Measurements from ENCODE around the gene INAFM2.

Gene INAFM2

DNA sequence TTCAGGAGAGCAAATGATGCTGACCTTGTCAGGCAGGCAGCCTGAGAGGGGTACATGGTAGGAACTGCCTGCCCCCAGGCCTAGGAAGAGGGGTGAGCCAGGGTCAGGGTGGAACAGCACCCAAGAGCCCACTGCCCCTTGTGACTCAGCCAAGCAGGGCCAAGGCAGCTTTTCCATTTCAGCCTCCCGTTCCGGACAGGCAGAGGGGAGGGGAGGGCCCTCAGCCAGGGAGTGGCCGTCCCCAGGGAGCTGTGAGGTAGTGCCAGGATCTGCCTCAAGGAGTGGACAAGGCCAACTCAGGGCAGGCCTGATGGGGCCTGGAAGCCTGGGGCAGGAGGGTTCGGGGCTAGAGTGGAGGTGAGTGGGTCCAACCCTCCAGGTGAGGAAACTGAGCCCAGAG is 35.5 kb upstream of the INAFM2 start:
- no peak for DNase-seq

DNA sequence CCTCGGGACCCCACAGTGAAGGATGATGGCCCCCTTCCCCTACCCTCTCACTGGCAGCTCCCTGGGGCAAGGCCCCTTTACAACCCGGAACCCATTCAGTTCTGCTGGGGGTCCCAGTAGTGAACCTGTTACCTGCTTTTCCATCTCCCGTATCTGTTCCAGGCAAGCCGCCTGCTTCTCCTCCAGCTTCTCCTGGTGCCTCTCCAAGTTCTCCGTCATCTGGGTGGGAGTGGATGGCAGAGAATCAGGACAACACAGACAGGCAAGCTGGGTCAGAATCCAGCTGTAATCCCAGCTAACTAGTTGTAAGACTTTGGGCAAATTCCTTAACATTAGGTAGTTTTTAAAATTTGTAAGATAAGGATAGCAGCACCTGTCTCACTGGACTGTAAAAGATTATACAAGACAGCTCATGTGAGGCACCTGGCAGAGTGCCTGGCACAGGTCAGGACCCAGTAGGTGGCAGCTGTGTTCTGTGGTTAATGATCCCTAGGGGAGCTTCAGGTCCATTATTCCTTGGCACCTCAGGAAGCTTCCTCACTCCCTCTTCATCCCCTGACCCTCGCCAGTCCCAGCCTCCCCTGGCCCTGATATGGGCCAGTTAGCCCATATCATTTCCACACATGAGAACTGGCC is 34.2 kb upstream of the INAFM2 start:
- DNase-seq: no peak

DNA sequence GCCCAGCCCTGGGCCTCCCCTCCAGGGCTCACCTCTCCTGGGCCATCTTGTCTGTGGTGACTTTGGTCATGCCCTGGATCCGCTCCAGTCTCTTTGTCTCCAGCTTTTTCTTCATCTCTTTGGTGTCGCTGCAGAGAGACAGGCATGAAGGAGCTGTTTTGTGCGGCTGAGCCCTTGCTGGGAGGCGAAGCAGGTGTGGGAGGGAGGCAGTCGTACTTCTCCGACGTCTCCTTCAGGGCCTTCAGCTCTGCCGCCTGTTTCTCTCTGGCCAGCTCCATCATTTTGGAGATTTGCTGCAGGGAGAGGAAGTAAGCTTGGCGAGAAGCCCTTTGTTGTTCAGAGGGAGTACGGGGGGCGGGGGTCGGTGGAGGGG is 33.0 kb upstream of the INAFM2 start:
- DNase-seq: no peak

DNA sequence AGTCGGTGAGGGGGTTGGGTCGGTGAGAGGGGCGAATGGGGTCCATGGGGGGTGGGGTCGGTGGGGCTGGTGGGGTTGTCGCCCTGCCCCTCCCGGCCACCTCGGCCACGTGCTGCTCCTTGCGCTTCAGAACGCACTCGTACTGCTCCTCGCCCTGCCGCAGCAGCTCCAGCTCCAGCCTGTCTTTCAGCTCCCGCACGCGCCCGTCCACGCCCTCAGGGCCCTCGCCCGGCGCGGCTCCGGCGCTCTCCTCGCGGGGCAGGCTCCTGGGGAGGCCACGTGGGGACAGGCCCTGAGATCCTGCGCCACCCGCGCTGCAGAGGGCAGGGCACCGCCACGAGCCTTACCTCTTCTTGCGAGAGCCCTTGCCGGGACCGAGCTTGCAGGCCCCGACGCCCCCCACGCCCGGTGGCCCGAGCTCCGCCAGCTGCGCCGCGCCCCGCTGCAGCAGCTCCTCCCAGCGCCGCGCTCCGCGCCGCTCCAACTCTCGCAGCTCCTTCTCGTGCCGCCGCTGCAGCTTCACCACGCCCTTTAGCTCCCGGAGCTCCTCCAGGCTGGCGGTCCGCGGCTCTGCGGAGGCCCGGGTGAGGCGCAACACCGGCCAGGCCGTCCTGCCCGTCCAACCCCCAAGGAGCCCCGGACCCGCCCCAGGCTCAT is 32.4 kb upstream of the INAFM2 start:
- peak; percentile 85 for DNase-seq

DNA sequence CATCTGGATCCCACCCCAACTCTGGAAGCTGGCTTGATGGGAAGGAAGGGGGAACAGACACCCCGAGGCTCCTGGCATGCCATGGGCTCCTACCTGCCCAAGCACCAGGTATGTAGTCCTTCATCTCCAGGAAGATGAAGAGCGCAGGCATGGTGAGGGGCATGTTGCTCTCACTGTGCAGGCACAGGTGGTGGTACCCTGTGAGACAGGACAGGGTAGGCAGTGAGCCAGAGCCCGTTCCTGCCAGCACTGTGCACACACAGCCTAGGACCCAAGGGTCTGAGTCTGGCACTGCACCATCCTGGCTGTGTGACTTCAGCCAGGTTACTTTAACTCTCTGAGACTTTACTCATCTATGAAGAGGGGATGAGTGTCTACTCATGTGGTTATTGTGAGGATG is 31.2 kb upstream of the INAFM2 start:
- DNase-seq: no peak

DNA sequence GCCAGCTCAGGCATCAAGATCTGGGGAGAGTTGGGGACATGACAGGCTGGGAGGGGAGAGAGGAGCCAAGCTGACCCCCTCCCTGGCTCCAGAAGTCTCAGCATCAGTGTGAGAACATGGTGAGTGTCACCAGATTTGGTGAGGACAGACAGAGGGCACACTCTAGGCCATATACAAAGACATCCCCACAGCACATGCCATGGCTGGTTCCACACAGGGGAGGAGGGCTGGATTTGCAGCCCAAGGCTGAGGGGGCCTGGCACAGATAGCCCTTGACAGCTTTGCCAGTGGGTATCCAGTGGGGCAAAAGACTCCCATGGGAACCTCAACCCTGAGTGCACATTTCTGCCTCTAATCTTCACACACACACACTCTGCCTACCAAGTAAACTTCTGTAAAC is 30.5 kb upstream of the INAFM2 start:
- DNase-seq: no peak

DNA sequence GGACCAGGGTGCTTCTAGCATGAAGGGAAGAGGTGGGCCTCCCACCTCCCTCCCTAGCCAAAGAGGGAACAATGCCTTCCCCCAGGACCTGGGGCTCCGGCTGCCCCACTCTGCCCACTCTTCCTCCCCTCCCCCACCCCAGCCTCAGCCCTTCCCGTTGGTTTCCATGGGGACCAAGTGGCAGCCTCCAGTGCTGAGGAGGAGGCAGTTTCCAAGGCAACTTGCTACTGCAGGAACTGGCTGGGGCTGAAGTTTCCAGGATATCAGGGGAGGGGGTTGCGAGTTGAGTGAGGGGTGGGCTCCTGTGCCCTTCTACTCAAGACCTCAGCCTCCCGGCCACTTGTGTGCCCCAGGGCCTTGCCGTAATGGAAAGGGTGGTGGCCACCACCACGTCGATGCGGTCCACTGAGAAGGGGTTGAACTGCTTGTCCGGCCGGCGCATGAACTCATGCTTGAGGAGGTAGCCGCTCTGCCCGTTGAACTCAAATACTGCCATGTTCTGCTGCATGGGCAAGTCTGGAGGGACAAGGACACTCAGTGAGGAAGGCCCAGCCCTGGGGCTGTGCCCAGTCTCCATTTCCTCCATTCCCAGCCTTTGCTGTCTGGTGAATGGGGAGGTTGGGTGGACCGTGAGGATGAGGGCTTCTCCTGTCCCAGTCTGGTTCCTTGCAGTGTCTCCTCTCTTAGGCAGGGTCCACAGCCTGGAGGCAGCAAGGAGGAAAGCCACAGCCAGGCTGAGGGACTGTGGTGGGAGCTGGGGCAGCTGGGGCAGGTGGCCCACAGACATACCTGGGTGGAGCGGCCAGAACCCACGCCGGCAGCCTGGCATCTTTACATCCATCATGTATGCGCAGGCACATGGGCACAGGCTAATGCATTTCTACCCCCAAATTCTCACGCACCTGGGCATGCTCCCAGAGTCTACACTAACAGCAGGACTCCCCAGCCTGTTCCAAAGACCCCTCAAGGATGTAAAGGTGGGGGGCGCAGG is 29.3 kb upstream of the INAFM2 start:
- DNase-seq: peak; percentile 80

DNA sequence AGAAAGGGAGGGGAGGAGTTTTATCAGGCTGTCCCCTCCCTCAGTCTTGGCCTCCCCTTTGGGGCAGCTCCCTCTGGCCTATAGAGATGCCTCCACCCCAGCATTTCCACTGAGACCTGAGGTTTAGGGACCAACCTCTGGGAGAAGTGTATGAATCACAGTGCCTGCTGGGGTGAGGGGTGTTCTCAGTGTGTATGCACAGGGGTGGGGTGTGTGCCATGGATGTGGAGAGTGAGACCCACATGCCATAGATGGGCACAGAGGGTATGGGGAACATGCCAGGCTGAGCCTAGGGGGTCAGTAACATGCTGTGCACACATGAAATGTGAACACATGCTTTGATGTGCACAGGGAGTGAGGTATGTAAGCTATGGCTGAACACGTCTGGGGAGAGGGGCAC is 28.2 kb upstream of the INAFM2 start:
- DNase-seq: no peak

DNA sequence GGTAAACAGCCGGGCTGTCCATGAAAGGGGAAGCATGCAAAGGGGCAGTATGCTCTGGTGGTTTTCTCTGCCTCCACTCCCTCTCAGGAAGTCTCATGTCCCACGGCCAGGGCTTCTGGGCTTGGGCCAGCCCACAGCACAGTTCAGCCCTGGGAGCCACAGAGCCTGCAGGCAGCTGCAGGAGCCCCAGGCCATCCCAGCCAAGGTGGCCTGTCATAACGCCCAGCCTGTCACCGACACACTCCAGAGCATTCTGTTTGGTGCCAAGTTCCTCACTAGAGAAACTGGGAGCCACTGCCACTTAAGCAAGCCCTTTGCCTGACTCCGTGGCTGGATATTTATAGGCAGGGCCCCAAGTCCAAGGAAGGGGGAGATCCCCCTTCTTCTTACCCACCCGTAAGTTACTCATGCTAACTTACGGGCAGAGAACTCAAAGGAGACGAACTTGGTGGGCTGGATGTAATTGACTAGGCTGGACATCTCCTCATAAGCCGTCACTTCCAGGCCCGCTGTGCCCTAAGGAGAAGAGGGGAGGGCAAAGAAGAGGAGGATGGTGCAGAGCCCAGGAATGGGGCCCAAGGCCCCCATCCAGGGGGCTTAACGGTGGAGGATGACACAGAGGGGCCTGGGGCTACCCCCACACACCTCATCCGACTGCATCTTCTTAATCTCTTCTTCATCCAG is 27.5 kb upstream of the INAFM2 start:
- DNase-seq: no peak

DNA sequence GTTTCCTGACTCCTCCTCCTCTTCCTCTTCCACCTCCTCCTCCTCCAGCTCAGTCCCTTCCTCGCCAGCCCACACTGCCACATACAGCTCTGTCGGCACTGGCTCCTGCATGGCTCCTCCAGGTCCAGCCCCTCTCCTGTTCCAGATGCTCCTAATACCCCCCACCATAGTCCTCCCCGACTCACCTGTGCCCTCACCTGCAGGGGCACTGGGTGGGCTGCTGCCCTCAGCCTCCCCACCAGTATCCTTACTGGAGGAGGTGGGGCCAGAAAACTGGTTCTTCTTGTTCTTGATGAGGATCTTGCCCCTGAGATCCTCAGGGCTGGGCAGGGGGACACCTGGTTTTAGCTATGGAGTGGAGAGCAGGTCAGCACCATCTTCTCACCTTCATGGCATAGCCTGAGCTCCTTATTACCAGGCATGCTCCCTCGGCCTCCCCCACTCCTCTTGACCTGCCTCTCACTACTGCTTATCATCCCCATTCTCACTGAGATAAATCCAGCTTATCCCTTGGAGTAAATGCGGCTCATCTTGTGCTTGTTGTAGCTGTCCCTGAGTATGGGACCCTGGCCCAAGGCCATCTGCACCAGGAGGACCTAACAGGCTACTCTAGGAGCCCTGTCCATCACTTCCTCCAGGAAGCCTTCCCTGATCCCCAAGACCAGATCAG is 26.8 kb upstream of the INAFM2 start:
- DNase-seq: no peak

DNA sequence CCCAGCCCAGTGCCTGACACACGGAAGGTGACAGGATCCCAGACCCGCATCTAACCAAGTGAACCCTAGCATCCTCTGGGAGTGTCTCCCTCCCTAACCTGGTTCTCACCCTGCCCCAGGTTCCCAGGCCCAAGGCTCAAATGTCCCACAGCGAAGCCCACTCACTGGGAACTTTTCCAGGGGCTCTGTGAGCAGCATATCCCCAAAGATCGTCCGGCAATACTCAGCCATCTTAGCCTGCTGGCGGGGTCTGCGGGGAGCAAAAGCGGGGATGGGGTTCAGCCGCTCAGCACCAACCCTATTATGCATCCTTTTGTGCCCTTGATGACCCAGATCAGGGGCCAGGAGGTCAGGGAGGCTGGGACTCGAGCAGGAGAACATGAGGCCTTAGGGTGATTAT is 26.1 kb upstream of the INAFM2 start:
- no peak for DNase-seq

DNA sequence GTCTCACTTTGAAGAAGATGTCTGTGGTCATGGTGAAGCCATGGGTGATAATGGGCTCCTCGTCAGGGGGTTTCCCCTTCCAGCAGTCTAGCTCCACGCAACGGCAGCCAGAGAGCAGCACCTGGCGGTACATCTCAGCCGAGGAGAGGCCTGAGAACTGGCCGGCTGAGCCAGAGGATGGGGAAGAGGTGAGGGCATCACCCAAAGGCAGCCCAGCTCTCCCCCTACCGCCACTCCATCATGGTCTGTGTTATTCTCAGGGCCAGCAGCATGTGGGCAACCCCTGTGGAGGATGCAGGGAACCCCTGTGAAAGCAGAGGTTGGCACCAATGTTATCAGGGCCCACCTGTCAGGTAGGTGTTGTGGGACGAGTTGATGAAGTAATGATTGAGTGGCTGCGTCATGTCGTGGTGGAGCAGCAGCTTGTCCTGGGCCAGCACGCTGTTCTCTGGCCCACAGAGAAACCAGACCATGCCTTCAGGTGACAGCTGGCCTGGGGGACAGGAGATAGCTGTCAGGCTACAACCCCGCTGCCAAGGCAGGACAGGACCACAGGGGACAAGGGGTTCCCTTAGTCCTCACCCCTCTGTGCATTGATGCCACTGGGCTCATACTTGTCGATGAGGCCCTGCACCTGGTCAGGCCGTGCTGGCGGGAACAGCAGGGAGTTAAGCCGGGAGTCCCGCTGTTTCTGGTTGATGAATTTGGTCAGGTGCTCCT is 25.1 kb upstream of the INAFM2 start:
- DNase-seq: no peak

DNA sequence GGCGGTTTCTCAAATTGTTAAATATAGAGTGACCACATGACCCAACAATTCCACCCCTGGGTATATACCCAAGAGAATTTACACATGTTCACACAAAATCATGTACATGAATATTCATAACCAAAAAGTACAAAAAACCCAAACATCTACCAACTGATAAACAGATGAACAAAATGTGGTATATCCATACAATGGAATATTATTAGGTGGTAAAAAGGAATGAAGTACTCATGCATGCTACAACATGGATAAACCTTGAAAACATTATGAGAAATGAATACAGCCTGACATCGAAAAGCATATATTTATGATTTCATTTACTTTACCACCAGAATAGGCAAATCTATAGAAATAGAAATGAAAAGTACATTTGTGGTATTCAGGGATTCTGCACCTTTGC is 23.1 kb upstream of the INAFM2 start:
- DNase-seq: no peak

DNA sequence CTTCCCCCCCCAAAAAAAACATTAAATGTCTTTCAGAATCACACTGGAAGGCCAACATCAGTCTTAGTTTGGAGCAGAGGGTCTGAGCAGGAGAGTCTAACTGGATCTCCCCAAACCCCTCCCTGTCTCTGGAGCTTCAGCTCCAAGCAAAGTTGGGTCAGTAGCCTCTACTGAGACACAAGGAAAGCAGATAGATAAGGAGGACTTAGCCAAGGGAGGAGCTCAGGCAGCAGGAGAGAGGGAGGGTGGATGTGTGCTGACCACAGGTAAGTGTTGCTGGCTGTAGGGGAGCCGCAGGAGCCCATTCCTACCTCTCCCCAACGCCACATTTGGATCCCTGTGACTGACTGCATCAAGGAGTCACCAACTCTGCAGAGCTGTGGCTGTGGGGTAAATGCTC is 22.7 kb upstream of the INAFM2 start:
- DNase-seq: no peak

DNA sequence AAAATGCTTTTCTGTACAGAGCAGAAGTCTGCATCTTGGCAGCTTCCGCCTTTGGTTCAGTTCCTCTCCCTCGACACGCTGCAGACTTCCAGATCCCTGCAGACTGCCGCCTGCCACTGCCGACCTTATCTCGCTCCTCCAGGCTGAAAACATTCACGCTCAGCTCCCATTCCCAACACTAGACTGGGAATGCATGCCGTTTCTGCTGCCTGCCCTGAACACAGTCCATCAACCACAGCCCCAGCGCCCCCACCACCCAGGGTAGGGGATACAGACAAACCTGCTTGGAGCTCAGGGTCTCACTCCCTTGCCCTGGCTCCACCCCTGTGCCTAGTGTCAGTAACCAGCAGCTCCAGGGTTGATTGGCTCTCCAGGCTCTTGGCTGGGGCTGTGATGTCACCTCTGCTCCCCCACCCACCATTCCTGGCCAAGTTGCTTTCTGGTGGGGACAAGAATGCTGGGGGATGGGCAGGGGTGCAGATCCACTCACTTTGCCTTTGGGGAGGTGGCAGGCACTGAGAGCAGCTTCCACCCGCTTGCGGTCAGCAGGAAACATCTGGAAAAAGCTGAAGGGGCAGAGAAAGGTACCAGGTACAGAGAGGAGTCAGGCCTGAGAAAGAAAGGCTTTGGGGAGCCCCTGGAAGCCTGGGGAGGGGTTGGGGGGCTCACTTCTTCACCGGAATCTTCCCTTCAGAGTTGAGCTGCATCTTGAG is 21.9 kb upstream of the INAFM2 start:
- DNase-seq: no peak

DNA sequence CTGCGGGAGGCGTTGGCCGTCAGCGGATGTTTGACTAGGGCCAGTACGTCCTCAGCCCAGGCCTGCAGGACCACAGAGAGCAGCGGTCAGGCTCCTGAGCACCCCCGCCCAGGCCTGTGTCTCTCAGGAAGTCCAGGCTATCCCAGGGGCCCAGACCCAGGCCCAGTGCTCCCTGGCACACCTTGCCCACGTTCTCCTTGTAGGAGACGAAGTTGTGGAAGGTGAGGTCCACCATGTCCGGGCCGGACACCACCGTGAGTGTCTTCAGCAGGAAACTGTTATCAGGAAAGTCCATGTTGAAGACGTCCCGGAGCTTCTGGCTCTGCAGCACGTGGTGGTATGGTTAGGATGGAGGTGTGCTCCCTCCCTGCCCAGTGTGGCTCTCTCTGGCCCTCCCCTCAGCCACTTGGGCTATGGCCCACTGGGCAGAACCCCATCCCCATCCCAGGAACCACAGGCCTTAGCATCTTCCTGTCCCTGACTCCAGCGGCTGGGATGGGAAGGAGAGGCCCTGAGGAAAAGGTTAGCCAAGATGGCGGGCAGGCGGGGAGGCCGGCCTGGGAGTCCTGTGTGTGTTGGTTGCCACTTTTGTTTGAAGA is 21.1 kb upstream of the INAFM2 start:
- DNase-seq: no peak

DNA sequence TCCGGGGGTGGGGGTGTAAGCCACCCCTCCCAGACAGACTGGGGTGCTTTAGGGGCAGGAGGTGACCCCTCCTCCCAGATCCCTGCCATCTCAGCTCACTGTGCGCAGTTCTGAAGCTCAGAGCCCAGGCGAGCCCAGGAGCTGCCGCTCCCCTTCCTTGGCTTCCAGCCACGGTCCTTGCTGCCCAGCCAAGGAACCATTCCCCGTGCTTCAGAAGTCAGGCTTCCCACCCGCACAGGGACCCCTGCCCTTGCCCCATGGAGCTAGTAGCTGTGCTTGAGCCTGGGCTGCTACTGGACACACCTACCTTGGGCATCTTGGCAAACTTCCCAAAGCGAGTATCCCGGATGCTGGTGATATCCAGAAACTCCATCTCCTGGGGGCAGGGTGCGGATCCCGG is 20.5 kb upstream of the INAFM2 start:
- DNase-seq: no peak

DNA sequence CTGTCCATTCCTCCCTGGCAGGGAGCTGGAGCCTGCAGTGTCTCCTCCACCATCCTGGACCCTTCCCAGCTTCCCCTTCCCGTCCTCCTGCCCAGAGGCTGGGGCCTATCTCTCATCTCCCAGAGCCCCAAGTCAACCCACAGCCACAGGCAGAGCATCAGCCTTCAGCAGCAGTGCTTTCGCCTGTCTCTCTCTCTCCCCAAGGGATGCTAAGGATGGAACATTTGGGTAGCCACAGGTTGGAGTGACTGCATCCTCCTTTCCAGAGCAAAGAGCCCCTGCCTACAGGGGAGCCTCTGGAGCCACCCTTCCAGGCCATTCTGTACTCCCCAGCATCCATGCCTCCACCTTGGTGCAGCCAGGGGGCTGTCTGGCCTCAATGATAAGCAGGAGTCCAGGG is 19.9 kb upstream of the INAFM2 start:
- no peak for DNase-seq

DNA sequence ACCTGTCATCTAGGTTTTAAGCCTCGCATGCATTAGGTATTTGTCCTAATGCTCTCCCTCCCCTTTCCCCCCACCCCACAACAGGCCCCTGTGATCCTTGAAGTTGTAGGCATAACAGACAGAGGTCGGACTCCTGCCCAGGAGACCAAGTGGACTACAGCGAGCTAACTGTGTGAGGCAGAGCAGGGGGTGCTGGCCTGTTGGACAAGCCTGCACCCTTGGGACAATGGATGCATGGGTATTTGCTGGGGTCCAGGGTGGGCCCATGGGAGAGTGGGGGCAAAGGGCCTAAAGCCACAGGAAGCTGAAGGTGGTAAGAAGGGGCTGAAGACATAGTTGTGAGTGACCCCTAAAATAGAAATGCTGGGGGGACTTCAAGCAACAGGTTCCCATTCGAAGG is 18.2 kb upstream of the INAFM2 start:
- no peak for DNase-seq

DNA sequence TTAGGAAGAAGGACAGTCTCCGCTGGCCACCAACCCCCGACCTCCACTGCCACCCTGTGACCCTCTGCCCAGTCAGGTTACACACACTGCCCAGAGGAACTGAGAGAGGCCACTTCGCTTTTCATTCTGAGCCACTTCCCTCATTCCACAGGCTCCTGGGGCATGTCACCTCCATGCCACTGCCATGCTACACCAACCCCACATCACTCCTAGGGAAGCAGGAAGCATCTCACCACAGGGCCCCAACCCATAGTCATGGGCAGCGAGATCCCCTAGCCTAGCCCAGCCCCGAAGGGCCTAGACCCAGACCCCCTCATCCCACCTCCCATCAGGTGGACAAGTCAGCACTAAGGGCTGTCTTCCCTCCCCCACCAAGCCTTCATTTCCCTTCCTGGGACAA is 17.1 kb upstream of the INAFM2 start:
- DNase-seq: no peak

DNA sequence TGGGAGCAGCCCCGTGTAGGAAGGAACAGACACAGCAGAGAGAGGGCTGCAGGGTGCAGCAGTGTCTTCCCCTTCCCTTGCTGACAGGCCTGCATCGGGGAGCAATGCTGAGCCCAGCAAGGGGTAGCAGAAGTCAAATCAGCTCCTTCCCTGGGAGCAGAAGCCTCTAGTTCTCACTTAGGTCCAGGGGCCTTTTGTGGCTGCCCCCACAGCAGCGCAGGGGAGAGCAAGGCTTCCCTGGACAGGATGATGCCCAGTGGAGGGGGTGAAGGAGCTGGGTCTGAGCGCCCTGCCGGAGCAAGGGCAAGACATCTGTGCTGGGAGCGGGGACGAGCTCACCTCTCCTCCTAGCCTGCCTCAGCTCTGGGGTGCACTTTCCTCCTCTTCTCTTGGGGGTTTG is 16.6 kb upstream of the INAFM2 start:
- DNase-seq: no peak

Measured in retina (tissue), 1 donor.